ENCODE results near the gene VAV3.
"Not testable (repeated sequence)": the region's sequence is repeated elsewhere in the genome, so short reads cannot be mapped to it uniquely, and the experiment has no call there.

VAV3 gene

GRCh38 chr1:107933736-107934135, 31.2 kb downstream of the VAV3 start:
- DNase-seq, result no peak

- DNase-seq, result no peak
Observed at GRCh38 chr1:107930292-107930691, 34.7 kb downstream of the VAV3 start.

- no peak for DNase-seq
Observed at GRCh38 chr1:107927820-107928219, 37.2 kb downstream of the VAV3 start.

GRCh38 chr1:107926436-107927080, 38.4 kb downstream of the VAV3 start:
- DNase-seq, result peak; percentile 40 to 63

- DNase-seq, result no peak
Observed at GRCh38 chr1:107925565-107925964, 39.4 kb downstream of the VAV3 start.

- no peak for DNase-seq
Observed at GRCh38 chr1:107920999-107921398, 44.0 kb downstream of the VAV3 start.

GRCh38 chr1:107920561-107920960, 44.4 kb downstream of the VAV3 start:
- DNase-seq, result no peak

GRCh38 chr1:107919953-107920352, 45.0 kb downstream of the VAV3 start:
- peak; percentile 46 to 59 for DNase-seq

GRCh38 chr1:107914119-107914765, 50.7 kb downstream of the VAV3 start:
- no peak for DNase-seq

GRCh38 chr1:107912656-107913055, 52.3 kb downstream of the VAV3 start:
- DNase-seq, result no peak

- peak in 1 of 2 experiments; percentile 16 for DNase-seq
Observed at GRCh38 chr1:107900090-107900945, 64.7 kb downstream of the VAV3 start.

- no peak for DNase-seq
Observed at GRCh38 chr1:107899655-107900054, 65.3 kb downstream of the VAV3 start.

- DNase-seq, result peak; percentile 61 to 62
Observed at GRCh38 chr1:107897438-107898345, 67.3 kb downstream of the VAV3 start.

GRCh38 chr1:107896936-107897335, 68.0 kb downstream of the VAV3 start:
- no peak for DNase-seq

- no peak for DNase-seq
Observed at GRCh38 chr1:107896401-107896800, 68.6 kb downstream of the VAV3 start.

GRCh38 chr1:107895403-107896191, 69.4 kb downstream of the VAV3 start:
- DNase-seq, result no peak

GRCh38 chr1:107894605-107895004, 70.4 kb downstream of the VAV3 start:
- DNase-seq, result peak in 1 of 2 experiments; percentile 27

- DNase-seq, result not testable (repeated sequence)
Observed at GRCh38 chr1:107893350-107893749, 71.6 kb downstream of the VAV3 start.

- no peak for DNase-seq
Observed at GRCh38 chr1:107889524-107889923, 75.5 kb downstream of the VAV3 start.

GRCh38 chr1:107883562-107883961, 81.4 kb downstream of the VAV3 start:
- peak; percentile 80 to 83 for DNase-seq

- DNase-seq, result no peak
Observed at GRCh38 chr1:107879927-107880326, 85.1 kb downstream of the VAV3 start.

GRCh38 chr1:107879346-107879745, 85.6 kb downstream of the VAV3 start:
- no peak for DNase-seq

All from Kasumi-1 (cell line).